Esophagus squamous epithelium (tissue), 4 donors: Measurements from ENCODE around the gene COPS7A.

Experiments used
- CTCF ChIP-seq, 6 experiments: fragments of 450-650 bp in 4 of 6; fragments of 200-600 bp in 2 of 6; sonication (generic) in 2 of 6; IDR thresholded peaks; one replicate each; pipeline ENCODE4 v1.5.1; 2016 to 2019; ENCODE audit warnings: antibody characterized with exemption in 6 of 6, mild to moderate bottlenecking in 4 of 6, moderate library complexity in 4 of 6
- POLR2A ChIP-seq, 4 donors: fragments of 450-650 bp; IDR thresholded peaks; one replicate each; pipeline ENCODE4 v1.6.1; 2017; ENCODE audit warnings: antibody characterized with exemption in 4 of 4, mild to moderate bottlenecking in 4 of 4, moderate library complexity in 3 of 4

DNA sequence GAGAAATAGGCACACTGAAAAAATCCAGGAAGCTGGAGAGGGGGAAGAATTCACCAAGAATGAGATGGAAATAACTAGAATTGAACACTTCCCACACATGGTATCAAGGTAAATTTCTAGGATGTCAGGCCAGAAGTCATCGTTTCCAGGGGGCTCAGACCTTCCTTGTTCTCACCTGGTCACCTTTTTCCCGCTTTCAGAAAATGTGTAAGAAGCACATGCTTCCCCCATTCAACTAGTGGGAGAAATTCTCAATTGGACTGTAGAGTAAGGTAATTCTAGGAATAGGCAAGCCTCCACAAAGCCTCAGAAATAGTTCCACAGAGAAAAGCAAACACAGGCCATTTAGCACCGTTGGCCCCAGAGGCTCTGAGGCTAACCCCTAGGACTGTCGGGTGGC, 39.5 kb downstream of the COPS7A start:
- TF ChIP-seq CTCF (IDR thresholded peaks at IDR 0.05) (no peak), POLR2A (IDR thresholded peaks at IDR 0.05) (no peak)
